Endothelial cell of umbilical vein (primary cell): ENCODE data around the gene YIPF2. TPM values are rescaled to one million over a fixed set of nuclear protein-coding genes. Genes with fewer than 3 reads are reported as not detected.

Experiments
- Bru-seq: library from RNA; stranded (reverse); fragments of 400-500 nt; gene quantifications from one replicate; lab custom pipeline; 2021; lab: Mats Ljungman, UMichigan
- BruChase-seq, 2 experiments: library from RNA; stranded (reverse); fragments of 400-500 nt; gene quantifications; one replicate each; lab custom pipeline; 2021; lab: Mats Ljungman, UMichigan
- BruUV-seq: library from RNA; stranded (reverse); fragments of 400-500 nt; replicated peaks from 2 replicates; lab custom pipeline; 2021; lab: Mats Ljungman, UMichigan
- CTCF ChIA-PET: fragments of 300-600, 350-600 bp; sonication (Branson Sonifier 250); formaldehyde crosslinking; loops from one replicate; lab custom pipeline; 2021; ENCODE audit warnings: antibody characterized with exemption, inconsistent platforms; lab: Charles Lee
- POLR2A ChIA-PET: fragments of 300-600, 350-600 bp; sonication (Branson Sonifier 250); formaldehyde crosslinking; loops from one replicate; lab custom pipeline; 2021; ENCODE audit warnings: antibody characterized with exemption, inconsistent platforms; lab: Charles Lee
- DNase-seq: peaks from one replicate; pipeline ENCODE4 v3.0.0-alpha.2; 2011; ENCODE audit warnings: low read depth, low spot score
- FAIRE-seq: peaks from 2 replicates; lab custom pipeline; 2011; peaks lifted over from hg19 to GRCh38; lab: Jason Lieb, UNC
- H2AFZ ChIP-seq: 2 replicates; pipeline ENCODE4 v1.6.0; 2012; ENCODE audit warnings: low read depth, low read length, control low read depth, inconsistent platforms
- H3K27ac ChIP-seq: 2 replicates; pipeline ENCODE4 v1.5.1; 2011; ENCODE audit warnings: low read depth, mild to moderate bottlenecking, control low read depth, low read length, moderate library complexity; ENCODE audit not compliant: insufficient read depth
- H3K27me3 ChIP-seq, 2 experiments: 2 replicates each; pipeline versions ENCODE4 v1.6.0 to v1.6.1; 2011; ENCODE audit warnings: low read length in 2 of 2, mixed read lengths in 1 of 2; ENCODE audit not compliant: control insufficient read depth in 2 of 2, insufficient read depth in 2 of 2
- H3K36me3 ChIP-seq, 2 experiments: 2 replicates in 1 of 2; 3 replicates in 1 of 2; pipeline ENCODE4 v1.5.1; 2011; ENCODE audit warnings: low read length in 2 of 2, mild to moderate bottlenecking in 1 of 2, moderate library complexity in 1 of 2; ENCODE audit not compliant: control insufficient read depth in 2 of 2, insufficient read depth in 2 of 2; ENCODE audit errors: extremely low read depth in 1 of 2
- H3K4me1 ChIP-seq: 3 replicates; pipeline ENCODE4 v1.5.1; 2011; ENCODE audit warnings: mild to moderate bottlenecking, low read length; ENCODE audit not compliant: control insufficient read depth, insufficient read depth; ENCODE audit errors: extremely low read depth
- H3K4me2 ChIP-seq: 2 replicates; pipeline ENCODE4 v1.6.1; 2011; ENCODE audit warnings: low read length, control low read depth, mixed read lengths; ENCODE audit not compliant: insufficient read depth
- H3K4me3 ChIP-seq, 3 experiments: fragments of 200-600 bp in 1 of 3; sonication (generic), shearing (Covaris generic) in 1 of 3; replicated peaks in 1 of 3; 2 replicates each; pipeline ENCODE4 v1.5.1; 2011 to 2016; ENCODE audit warnings: control low read depth in 3 of 3, low read length in 3 of 3, mild to moderate bottlenecking in 2 of 3, inconsistent platforms in 1 of 3, low read depth in 1 of 3, moderate library complexity in 1 of 3; ENCODE audit not compliant: insufficient read depth in 1 of 3
- H3K79me2 ChIP-seq: 2 replicates; pipeline ENCODE4 v1.6.0; 2012; ENCODE audit warnings: low read length, inconsistent platforms; ENCODE audit not compliant: control insufficient read depth, insufficient read depth
- H3K9ac ChIP-seq: replicated peaks from 2 replicates; pipeline ENCODE3; 2011; ENCODE audit warnings: low read length, control low read depth; ENCODE audit not compliant: insufficient read depth; ENCODE audit errors: extremely low read depth
- H3K9me1 ChIP-seq: replicated peaks from 3 replicates; pipeline ENCODE4 v1.6.0; 2011; ENCODE audit warnings: mild to moderate bottlenecking, low read length; ENCODE audit not compliant: control insufficient read depth, insufficient read depth; ENCODE audit errors: extremely low read depth
- H3K9me3 ChIP-seq: replicated peaks from 2 replicates; pipeline ENCODE4 v1.5.1; 2012; ENCODE audit warnings: low read length, inconsistent platforms; ENCODE audit not compliant: control insufficient read depth, insufficient read depth
- H4K20me1 ChIP-seq: replicated peaks from 2 replicates; pipeline ENCODE3; 2011; ENCODE audit warnings: mild to moderate bottlenecking, low read length; ENCODE audit not compliant: control insufficient read depth, insufficient read depth; ENCODE audit errors: extremely low read depth
- MAX ChIP-seq: IDR thresholded peaks from 2 replicates; pipeline ENCODE4 v1.6.1; 2011; ENCODE audit not compliant: insufficient read depth, insufficient read length
- POLR2A ChIP-seq: IDR thresholded peaks from 2 replicates; pipeline ENCODE4 v1.6.1; 2012; ENCODE audit warnings: low read depth, mild to moderate bottlenecking, control low read depth, low read length
- POLR2AphosphoS5 ChIP-seq: IDR thresholded peaks from 2 replicates; pipeline ENCODE4 v1.6.1; 2012; ENCODE audit warnings: low read depth, mild to moderate bottlenecking, control low read depth, low read length, moderate library complexity; ENCODE audit not compliant: insufficient read depth
- dilution Hi-C: fragments of 300-500 bp; cut with MboI; formaldehyde crosslinking; loops from one replicate; pipeline ENCODE4 v1.15.0; 2019; ENCODE audit warnings: low sequenced_read_pairs; ENCODE audit not compliant: extremely low pct_ligation_motif_present
- intact Hi-C: fragments of 100-400 bp; cut with micrococcal nuclease; formaldehyde crosslinking; loops from one replicate; pipeline ENCODE4 v1.10.0; 2022
- long read RNA-seq: library from polyadenylated mRNA; stranded (forward); transcript quantifications from one replicate; pipeline ENCODE4 v2.0.0, GENCODE V29; 2021
- polyA minus RNA-seq, 3 experiments: library from RNA; depleted of rRNA, polyadenylated mRNA; stranded (reverse); fragments of >200 nt; gene quantifications; 1 replicate in 1 of 3; 2 replicates in 2 of 3; pipeline ENCODE4 v1.2.3, GENCODE V29; 2011
- polyA plus RNA-seq, 4 experiments: library from polyadenylated mRNA; depleted of rRNA in 3 of 4; stranded (reverse) in 3 of 4; unstranded in 1 of 4; fragments of >200 nt; gene quantifications; 2 replicates each; pipeline versions ENCODE4 v1.2.1 to v1.2.3, GENCODE V29; 2011 to 2012; ENCODE audit warnings: missing spikeins in 1 of 4
- total RNA-seq: library from RNA; stranded (reverse); gene quantifications from 2 replicates; pipeline ENCODE4 v1.2.3, GENCODE V29; 2021

YIPF2 gene
- total RNA-seq (45.3 and 47.8 TPM in 2 replicates), polyA plus RNA-seq (104 and 148 TPM in 2 replicates), polyA minus RNA-seq (46.2 and 65.7 TPM in 2 replicates), Bru-seq, nascent RNA (percentile 48 among the genes with signal in this experiment), BruChase-seq, experiment 1, labeled RNA remaining after a 6-hour chase (percentile 72 among the genes with signal in this experiment), BruChase-seq, experiment 2, labeled RNA remaining after a 2-hour chase (percentile 57 among the genes with signal in this experiment)
- 60.8 and 70.9 TPM in 2 replicates for polyA plus RNA-seq (2011; cell fraction: cytosol; rRNA removed)
- polyA plus RNA-seq (2011; cell fraction: nucleus; rRNA removed) = 46.2 and 70.8 TPM in 2 replicates
- 29.8 and 49.4 TPM in 2 replicates for polyA plus RNA-seq (2012)
- 42.1 TPM for polyA minus RNA-seq (2011; cell fraction: cytosol; rRNA and poly(A)+ RNA removed)
- 12.7 and 19.7 TPM in 2 replicates for polyA minus RNA-seq (2011; cell fraction: nucleus; rRNA and poly(A)+ RNA removed)
- long read RNA-seq, transcript YIPF2-204 (10 exons, 1,550 nt) = major isoform, 20 of 66 reads
- long read RNA-seq, transcript YIPF2-201 (10 exons, 2,087 nt) = major isoform, 20 of 66 reads
- long read RNA-seq, partial matches to known transcripts = 6 of 66 reads
- long read RNA-seq, other reads (novel, unspliced or antisense) = 20 of 66 reads

- no peaks in the 10 kb centered on the region for H3K9me1 ChIP-seq
- peaks cover 9% of the 10 kb centered on the region for H3K4me1 ChIP-seq
- ChIA-PET CTCF (interaction anchor here (1.6 to 2.4 kb wide), 2 partner anchors 13 to 70 kb away, joined by 4 to 12 read pairs; no protein-coding TSS in a partner anchor), POLR2A (no interaction called here)
- peak within 1 kb of the TSS; percentile 69 to 96 (median 73) for H3K4me3 ChIP-seq
- peak within 1 kb of the TSS; percentile 75 for H2AFZ ChIP-seq
- no peaks in the 10 kb centered on the region for H4K20me1 ChIP-seq
- peak within 1 kb of the TSS; percentile 77 for H3K4me2 ChIP-seq
- TF ChIP-seq POLR2A (peak; percentile 77), POLR2AphosphoS5 (peak; percentile 63), MAX (no peak)
- peak within 1 kb of the TSS; percentile 61 for H3K9ac ChIP-seq
- dilution Hi-C loops = no loop called here
- FAIRE-seq (peak; percentile 98), DNase-seq (peak; percentile 96)
- no peaks in the 10 kb centered on the region for H3K27me3 ChIP-seq
- H3K9me3 ChIP-seq = no peaks in the 10 kb centered on the region
- BruUV-seq = no TSS peak
- H3K79me2 ChIP-seq = peaks cover 29% of the 10 kb centered on the region
- H3K36me3 ChIP-seq = peaks cover 0 to 12% of the 10 kb centered on the region in 2 experiments
- intact Hi-C loops = loop anchor here (5.0 kb wide), 1 partner anchor 56 kb away; the partner anchor contains the start of gene CARM1
- no peak within 1 kb of the TSS for H3K27ac ChIP-seq
These were observed at the start of gene YIPF2, which contains the start of gene TIMM29 for GRCh38 chr19:10928563-10929401. Gene YIPF2 (minus strand): TSS chr19:10928639. CDS start chr19:10928410, 229 bp downstream. Gene TIMM29 (plus strand): TSS chr19:10928811. CDS start chr19:10928823, 12 bp downstream.
